ENCODE measurements around the gene GDF10. TPM values are rescaled to one million over a fixed set of nuclear protein-coding genes. Genes with fewer than 3 reads are reported as not detected.
A peak's percentile ranks its signal among the peaks of the same experiment; 100 is the strongest.

The GDF10 gene
- total and polyA plus RNA-seq, 10 donors, result 0.02 to 0.35 (median 0.20) TPM; not detected in 3

- Histone ChIP-seq H3K4me3 (no peak overlapping the region), H3K4me1 (peaks cover 0 to 27% (median 10%) of the 10 kb centered on the region in 6 donors), H3K9me3 (no peaks in the 10 kb centered on the region), H3K36me3 (no peaks in the 10 kb centered on the region), H3K27ac (no peak overlapping the region), H3K27me3 (replicated peaks in 1 of 7) (peaks cover 0 to 41% (median 0%) of the 10 kb centered on the region in 7 donors)
- WGBS, 5 donors, result 94 to 97% (median 96%) methylated on average over 34 to 37 of the region's 37 CpGs
- intact Hi-C loops (cut with DNase I; ENCODE audit: low total_unique reads), result no loop called here
- peak; percentile 73 for DNase-seq
- no peak for TF ChIP-seq CTCF (IDR thresholded peaks at IDR 0.05 in 8 of 11, conservative IDR thresholded peaks at IDR 0.05 in 3 of 11)
Measured at GRCh38 chr10:47310090-47310505, 10.1 kb downstream of the GDF10 start.

GRCh38 chr10:47311193-47311931 lies 11.4 kb downstream of the GDF10 start:
- peak in 1 of 3 donors; percentile 26 for TF ChIP-seq POLR2AphosphoS5 (IDR thresholded peaks at IDR 0.05)
- TF ChIP-seq CTCF (IDR thresholded peaks at IDR 0.05 in 8 of 11, conservative IDR thresholded peaks at IDR 0.05 in 3 of 11), result no peak
- no peak for TF ChIP-seq POLR2A (IDR thresholded peaks at IDR 0.05)
- WGBS, 5 donors, result 54 to 61% (median 58%) methylated on average over 10 of the region's 10 CpGs
- H3K27ac ChIP-seq, result peak overlapping the region in 3 of 8 donors; percentile 1 to 40 (median 15)
- no peaks in the 10 kb centered on the region for H3K9me3 ChIP-seq
- DNase-seq, result peak; percentile 83
- intact Hi-C loops (cut with DNase I; ENCODE audit: low total_unique reads), result no loop called here
- H3K4me1 ChIP-seq, result peaks cover 0 to 25% (median 10%) of the 10 kb centered on the region in 6 donors
- no peak overlapping the region for H3K4me3 ChIP-seq
- H3K36me3 ChIP-seq, result no peaks in the 10 kb centered on the region
- peaks cover 0 to 32% (median 0%) of the 10 kb centered on the region in 7 donors for H3K27me3 ChIP-seq (replicated peaks in 1 of 7)

GRCh38 chr10:47311932-47312662 lies 12.1 kb downstream of the GDF10 start:
- Histone ChIP-seq H3K27ac (peak overlapping the region in 1 of 8 donors; percentile 13), H3K27me3 (replicated peaks in 1 of 7) (peaks cover 0 to 31% (median 0%) of the 10 kb centered on the region in 7 donors), H3K9me3 (no peaks in the 10 kb centered on the region), H3K36me3 (no peaks in the 10 kb centered on the region), H3K4me3 (no peak overlapping the region), H3K4me1 (peaks cover 0 to 21% (median 10%) of the 10 kb centered on the region in 6 donors)
- 22 to 40% (median 28%) methylated on average over 10 to 20 of the region's 20 CpGs for WGBS, 5 donors
- TF ChIP-seq POLR2AphosphoS5 (IDR thresholded peaks at IDR 0.05) (no peak), CTCF (IDR thresholded peaks at IDR 0.05 in 8 of 11, conservative IDR thresholded peaks at IDR 0.05 in 3 of 11) (peak; percentile 51 to 92 (median 86)), POLR2A (IDR thresholded peaks at IDR 0.05) (no peak)
- DNase-seq, result peak; percentile 94
- intact Hi-C loops (cut with DNase I; ENCODE audit: low total_unique reads), result loop anchor here (2.0 kb wide), 1 partner anchor 265 kb away; no protein-coding TSS in a partner anchor

GRCh38 chr10:47312663-47312995 lies 12.6 kb downstream of the GDF10 start:
- no peaks in the 10 kb centered on the region for H3K36me3 ChIP-seq
- peaks cover 0 to 27% (median 0%) of the 10 kb centered on the region in 7 donors for H3K27me3 ChIP-seq (replicated peaks in 1 of 7)
- no peak overlapping the region for H3K4me3 ChIP-seq
- WGBS, 5 donors, result 85 to 93% (median 86%) methylated on average over 6 to 7 of the region's 7 CpGs
- peaks cover 0 to 21% (median 10%) of the 10 kb centered on the region in 6 donors for H3K4me1 ChIP-seq
- H3K27ac ChIP-seq, result no peak overlapping the region
- TF ChIP-seq CTCF (IDR thresholded peaks at IDR 0.05 in 8 of 11, conservative IDR thresholded peaks at IDR 0.05 in 3 of 11), result no peak
- H3K9me3 ChIP-seq, result no peaks in the 10 kb centered on the region
- intact Hi-C loops (cut with DNase I; ENCODE audit: low total_unique reads), result loop anchor here (2.0 kb wide), 1 partner anchor 266 kb away; no protein-coding TSS in a partner anchor
- no peak for DNase-seq
